ENCODE measurements around the gene CERK. TPM values are rescaled to one million over a fixed set of nuclear protein-coding genes. Genes with fewer than 3 reads are reported as not detected.
"Not testable (repeated sequence)": the region's sequence is repeated elsewhere in the genome, so short reads cannot be mapped to it uniquely, and the experiment has no call there.

The CERK gene
- total and polyA plus RNA-seq, 2 of the 8 experiments (the other 6 are each of a cell fraction or from before 2014, with no cell fraction given) = 26.6 to 59.0 TPM

- H3K18ac ChIP-seq (ENCODE audit: extremely low read depth, low read length); DNase-seq (ENCODE audit: low read depth in 1 of 2, low spot score in 2 of 2); H2AK5ac ChIP-seq (ENCODE audit: low read depth, low read length); H3K23ac ChIP-seq (ENCODE audit: insufficient read length); H4K8ac ChIP-seq (ENCODE audit: extremely low read depth, insufficient read depth, low read length); H3K4me2 ChIP-seq (ENCODE audit: insufficient read depth in 1 of 2, low read depth in 2 of 2, low read length in 2 of 2); H3K4me1 ChIP-seq (replicated peaks in 1 of 4; ENCODE audit: control insufficient read depth in 3 of 4, insufficient read depth in 4 of 4, low read length in 3 of 4); H2AFZ ChIP-seq (ENCODE audit: low read length); H3K4ac ChIP-seq (replicated peaks; ENCODE audit: insufficient read length, low read depth, low read length); H3K14ac ChIP-seq (ENCODE audit: insufficient read length); H3K36me3 ChIP-seq (ENCODE audit: control insufficient read depth in 2 of 4, insufficient read depth in 4 of 4, low read length in 3 of 4); H2BK12ac ChIP-seq (ENCODE audit: low read depth, low read length); H3K27ac ChIP-seq (ENCODE audit: low read depth, low read length); POLR2A ChIA-PET (ENCODE audit: partially characterized antibody); H3K79me2 ChIP-seq (ENCODE audit: control insufficient read depth in 1 of 2, insufficient read depth in 2 of 2, low read length in 2 of 2); H3K9me3 ChIP-seq (ENCODE audit: insufficient read depth in 2 of 2, low read depth in 1 of 2, low read length in 1 of 2); H3K27me3 ChIP-seq (replicated peaks in 1 of 4; ENCODE audit: control insufficient read depth in 3 of 4, extremely low read depth in 1 of 4, insufficient read depth in 3 of 4, low read length in 3 of 4); H4K5ac ChIP-seq (ENCODE audit: insufficient read length, low read depth, low read length); H3K23me2 ChIP-seq (ENCODE audit: low read depth, low read length); H3K56ac ChIP-seq (replicated peaks; ENCODE audit: insufficient read length, low read depth, low read length); H4K20me1 ChIP-seq (replicated peaks in 1 of 2; ENCODE audit: control insufficient read depth in 1 of 2, insufficient read depth in 2 of 2, low read length in 2 of 2); H2BK20ac ChIP-seq (ENCODE audit: low read length); H2BK5ac ChIP-seq (ENCODE audit: low read depth, low read length); H4K91ac ChIP-seq (replicated peaks; ENCODE audit: insufficient read length, low read length); H2BK120ac ChIP-seq (replicated peaks; ENCODE audit: low read depth, low read length); H3K79me1 ChIP-seq (ENCODE audit: low read depth, low read length); H2BK15ac ChIP-seq (ENCODE audit: low read length); FAIRE-seq; H3K9ac ChIP-seq (replicated peaks in 1 of 4; ENCODE audit: extremely low read depth in 1 of 4, low read depth in 3 of 4, low read length in 3 of 4); H3K4me3 ChIP-seq (ENCODE audit: extremely low read depth in 1 of 4, insufficient read depth in 2 of 4, low read depth in 3 of 4, low read length in 4 of 4): not testable (repeated sequence)
- 83% methylated on average over 1 of the region's 30 CpGs; no CpG with 5 or more reads in 1 of the 2 experiments for WGBS, 2 experiments (ENCODE audit: extremely low coverage in 1 of 2, insufficient coverage in 1 of 2, insufficient read length in 1 of 2, insufficient replicate concordance in 2 of 2, low coverage in 1 of 2, low lambda C conversion rate in 2 of 2, missing lambda C conversion rate in 1 of 2)
- CTCF ChIA-PET (ENCODE audit: partially characterized antibody) = interaction anchor here (0.8 to 1.6 kb wide), 4 partner anchors 17 to 96 kb away, joined by 3 to 7 read pairs (median 5); no protein-coding TSS in a partner anchor
Measured at GRCh38 chr22:46634973-46635685, 102.9 kb downstream of the CERK start.

Other genes with a start within 250 kb of the CERK start
- 12.2 and 12.4 TPM in 2 replicates for gene CELSR1, start 200.6 kb downstream of the CERK start, total RNA-seq (2021; fragmentation: NEBNext Ultra II Directional; extraction: Animal tissue kit (Norgen Biotek cat#: 25700))
- gene CELSR1, start 200.6 kb downstream of the CERK start, polyA plus RNA-seq (2011; rRNA removed) = 9.0 and 16.4 TPM in 2 replicates
- 20.5 and 25.6 TPM in 2 replicates for gene GRAMD4, start 117.9 kb downstream of the CERK start, total RNA-seq (2021; fragmentation: NEBNext Ultra II Directional; extraction: Animal tissue kit (Norgen Biotek cat#: 25700))
- 7.9 and 8.6 TPM in 2 replicates for gene GRAMD4, start 117.9 kb downstream of the CERK start, polyA plus RNA-seq (2011; rRNA removed)
- gene TBC1D22A, start 24.4 kb upstream of the CERK start, total RNA-seq (2021; fragmentation: NEBNext Ultra II Directional; extraction: Animal tissue kit (Norgen Biotek cat#: 25700)) = 18.4 and 19.0 TPM in 2 replicates
- 11.9 and 14.0 TPM in 2 replicates for gene TBC1D22A, start 24.4 kb upstream of the CERK start, polyA plus RNA-seq (2011; rRNA removed)

Data from H1 (cell line).